ENCODE results near the gene SLC38A4. TPM values are rescaled to one million over a fixed set of nuclear protein-coding genes. Genes with fewer than 3 reads are reported as not detected.

SLC38A4 gene
- total RNA-seq, 1 donor from 2014 or later, result 0.27 TPM

DNA sequence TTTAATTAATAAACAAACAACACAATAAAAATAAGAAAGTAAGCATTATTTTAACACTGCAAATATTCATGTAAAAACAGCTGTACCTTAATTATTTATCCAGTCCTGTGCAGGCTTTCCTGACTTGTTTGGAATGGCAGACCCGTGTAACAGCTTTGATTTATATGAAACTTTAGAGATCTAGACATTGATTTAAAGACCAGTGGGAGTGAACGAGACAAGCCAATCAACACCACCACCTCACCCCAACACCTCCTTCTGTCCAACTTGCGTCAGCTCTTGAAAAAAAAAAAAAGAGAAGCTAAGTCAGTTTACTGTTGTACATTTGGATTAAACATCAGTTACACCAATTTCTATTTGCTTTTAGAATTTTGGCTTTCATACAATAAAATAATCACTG is 22.3 kb downstream of the SLC38A4 start:
- TF ChIP-seq, protein P1, sequence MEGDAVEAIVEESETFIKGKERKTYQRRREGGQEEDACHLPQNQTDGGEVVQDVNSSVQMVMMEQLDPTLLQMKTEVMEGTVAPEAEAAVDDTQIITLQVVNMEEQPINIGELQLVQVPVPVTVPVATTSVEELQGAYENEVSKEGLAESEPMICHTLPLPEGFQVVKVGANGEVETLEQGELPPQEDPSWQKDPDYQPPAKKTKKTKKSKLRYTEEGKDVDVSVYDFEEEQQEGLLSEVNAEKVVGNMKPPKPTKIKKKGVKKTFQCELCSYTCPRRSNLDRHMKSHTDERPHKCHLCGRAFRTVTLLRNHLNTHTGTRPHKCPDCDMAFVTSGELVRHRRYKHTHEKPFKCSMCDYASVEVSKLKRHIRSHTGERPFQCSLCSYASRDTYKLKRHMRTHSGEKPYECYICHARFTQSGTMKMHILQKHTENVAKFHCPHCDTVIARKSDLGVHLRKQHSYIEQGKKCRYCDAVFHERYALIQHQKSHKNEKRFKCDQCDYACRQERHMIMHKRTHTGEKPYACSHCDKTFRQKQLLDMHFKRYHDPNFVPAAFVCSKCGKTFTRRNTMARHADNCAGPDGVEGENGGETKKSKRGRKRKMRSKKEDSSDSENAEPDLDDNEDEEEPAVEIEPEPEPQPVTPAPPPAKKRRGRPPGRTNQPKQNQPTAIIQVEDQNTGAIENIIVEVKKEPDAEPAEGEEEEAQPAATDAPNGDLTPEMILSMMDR (IDR thresholded peaks at IDR 0.05; ENCODE audit: borderline replicate concordance), result no peak
- no peaks in the 10 kb centered on the region for H3K27me3 ChIP-seq (ENCODE audit: low read depth)
- no peaks in the 10 kb centered on the region for H3K4me1 ChIP-seq
- no peak overlapping the region for H3K27ac ChIP-seq (replicated peaks)
- no peak overlapping the region for H3K4me3 ChIP-seq
- no peaks in the 10 kb centered on the region for H3K36me3 ChIP-seq
- DNase-seq, result no peak
- intact Hi-C loops (cut with micrococcal nuclease), result no loop called here
- H3K9me3 ChIP-seq (replicated peaks), result no peaks in the 10 kb centered on the region

DNA sequence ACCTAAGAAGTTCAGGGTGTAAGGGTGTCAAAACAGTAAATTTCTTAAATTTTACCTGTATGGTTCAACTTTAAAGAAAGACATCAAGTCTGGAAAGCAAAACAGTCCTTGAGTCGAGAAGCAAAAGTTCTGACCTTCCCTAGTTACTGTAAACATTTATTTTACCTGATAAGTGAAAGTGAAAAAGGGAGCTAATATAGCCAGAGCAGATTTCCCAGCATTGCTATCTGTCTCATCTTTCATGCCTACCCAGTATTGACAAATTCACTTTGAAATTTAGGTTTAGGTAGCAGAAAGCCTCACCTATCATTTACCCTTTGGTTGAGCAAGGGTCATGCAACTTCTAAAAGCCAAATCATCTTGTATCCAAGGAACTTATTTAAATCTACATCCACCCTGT is 24.5 kb downstream of the SLC38A4 start:
- H3K4me3 ChIP-seq, result no peak overlapping the region
- no peaks in the 10 kb centered on the region for H3K4me1 ChIP-seq
- TF ChIP-seq, protein P1 (IDR thresholded peaks at IDR 0.05; ENCODE audit: borderline replicate concordance), result no peak
- intact Hi-C loops (cut with micrococcal nuclease), result no loop called here
- H3K9me3 ChIP-seq (replicated peaks), result no peaks in the 10 kb centered on the region
- DNase-seq, result no peak
- no peak overlapping the region for H3K27ac ChIP-seq (replicated peaks)
- no peaks in the 10 kb centered on the region for H3K36me3 ChIP-seq
- H3K27me3 ChIP-seq (ENCODE audit: low read depth), result no peaks in the 10 kb centered on the region

DNA sequence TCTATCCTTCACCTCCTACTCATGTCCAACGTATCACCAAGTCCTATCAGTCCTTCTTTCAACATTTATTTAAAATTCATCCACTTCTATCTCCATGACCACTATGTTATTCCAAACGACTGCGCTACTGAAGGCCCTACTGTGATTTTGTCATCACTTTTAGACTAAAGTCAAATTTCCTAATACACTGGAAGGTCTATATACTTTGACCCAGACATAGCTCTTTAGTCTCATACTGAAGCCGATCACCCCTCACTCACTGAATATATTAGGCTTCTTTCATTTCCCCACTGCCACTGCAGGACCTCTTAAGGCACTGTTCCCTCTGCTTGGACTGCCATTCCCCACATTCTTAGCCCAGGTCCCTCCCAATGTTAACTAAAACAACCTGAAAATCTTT is 25.6 kb downstream of the SLC38A4 start:
- H3K4me1 ChIP-seq, result no peaks in the 10 kb centered on the region
- H3K27ac ChIP-seq (replicated peaks), result no peak overlapping the region
- H3K4me3 ChIP-seq, result no peak overlapping the region
- H3K36me3 ChIP-seq, result no peaks in the 10 kb centered on the region
- DNase-seq, result no peak
- H3K27me3 ChIP-seq (ENCODE audit: low read depth), result no peaks in the 10 kb centered on the region
- H3K9me3 ChIP-seq (replicated peaks), result no peaks in the 10 kb centered on the region
- intact Hi-C loops (cut with micrococcal nuclease), result no loop called here
- TF ChIP-seq, protein P1 (IDR thresholded peaks at IDR 0.05; ENCODE audit: borderline replicate concordance), result no peak

DNA sequence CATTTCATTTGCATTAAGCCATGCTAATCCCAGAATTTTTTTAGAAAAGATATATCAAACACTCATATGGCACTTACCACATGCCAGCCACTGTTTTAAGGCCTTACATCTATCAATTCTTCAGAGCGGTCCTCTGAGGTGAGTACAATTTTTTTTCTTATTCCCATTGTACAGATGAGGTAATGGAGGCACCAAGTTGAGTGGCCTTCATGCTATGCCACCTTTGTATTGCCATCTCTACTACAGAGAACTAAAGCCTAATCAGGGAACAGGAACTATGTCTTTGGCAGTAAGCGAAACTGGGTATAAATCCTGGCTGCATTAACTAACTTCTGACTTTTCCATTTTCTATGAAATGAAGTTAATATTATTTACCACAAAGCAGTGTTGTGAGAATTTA is 27.1 kb downstream of the SLC38A4 start:
- H3K27ac ChIP-seq (replicated peaks), result no peak overlapping the region
- intact Hi-C loops (cut with micrococcal nuclease), result no loop called here
- no peaks in the 10 kb centered on the region for H3K27me3 ChIP-seq (ENCODE audit: low read depth)
- no peaks in the 10 kb centered on the region for H3K4me1 ChIP-seq
- DNase-seq, result no peak
- H3K4me3 ChIP-seq, result no peak overlapping the region
- H3K9me3 ChIP-seq (replicated peaks), result peaks cover 5% of the 10 kb centered on the region
- TF ChIP-seq, protein P1 (IDR thresholded peaks at IDR 0.05; ENCODE audit: borderline replicate concordance), result no peak
- no peaks in the 10 kb centered on the region for H3K36me3 ChIP-seq

DNA sequence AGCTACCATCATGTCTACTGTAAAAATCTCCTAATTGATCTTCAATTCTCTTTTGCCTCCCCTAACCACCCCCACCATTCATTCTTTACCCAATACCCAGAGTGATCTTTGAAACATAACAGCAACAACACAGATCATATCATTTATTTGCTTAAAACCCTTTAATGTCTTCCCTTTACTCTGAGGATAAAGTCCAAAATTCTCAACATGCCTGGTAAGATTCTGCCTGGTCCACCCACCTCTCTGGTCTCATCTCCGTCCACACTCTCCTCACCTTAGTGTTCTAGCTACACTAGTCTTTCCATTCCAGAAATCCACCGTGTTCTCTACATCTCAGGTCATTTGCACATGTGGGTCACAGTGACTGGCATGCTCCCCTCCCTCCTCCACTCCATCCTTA is 27.7 kb downstream of the SLC38A4 start:
- no peaks in the 10 kb centered on the region for H3K36me3 ChIP-seq
- DNase-seq, result no peak

More for the DNA sequence above, 27.7 kb downstream of the SLC38A4 start:
- H3K4me1 ChIP-seq, result no peaks in the 10 kb centered on the region
- no peak overlapping the region for H3K27ac ChIP-seq (replicated peaks)
- H3K27me3 ChIP-seq (ENCODE audit: low read depth), result no peaks in the 10 kb centered on the region
- H3K4me3 ChIP-seq, result no peak overlapping the region
- peaks cover 5% of the 10 kb centered on the region for H3K9me3 ChIP-seq (replicated peaks)
- TF ChIP-seq, protein P1 (IDR thresholded peaks at IDR 0.05; ENCODE audit: borderline replicate concordance), result no peak
- intact Hi-C loops (cut with micrococcal nuclease), result no loop called here

Measured in left ventricle myocardium inferior (tissue), 1 donor.